Measurements from ENCODE around the gene UNC13B. TPM values are rescaled to one million over a fixed set of nuclear protein-coding genes. Genes with fewer than 3 reads are reported as not detected.
"Not testable (repeated sequence)": the region's sequence is repeated elsewhere in the genome, so short reads cannot be mapped to it uniquely, and the experiment has no call there.

UNC13B gene
- total RNA-seq, 1 donor from 2014 or later: 24.5 TPM

GRCh38 chr9:35136866-35137265, 24.9 kb upstream of the UNC13B start:
- DNase-seq (ENCODE audit: extremely low spot score, unreplicated experiment): peak; percentile 36
- H3K9me3 Mint-ChIP-seq (ENCODE audit: unreplicated experiment): peaks cover 6% of the 10 kb centered on the region
- no peak for TF ChIP-seq CTCF (IDR thresholded peaks at IDR 0.05)
- H3K4me1 Mint-ChIP-seq (ENCODE audit: unreplicated experiment): no peaks in the 10 kb centered on the region
- no peak overlapping the region for H3K27ac Mint-ChIP-seq (ENCODE audit: unreplicated experiment)
- peaks cover 18% of the 10 kb centered on the region for H3K27me3 Mint-ChIP-seq (ENCODE audit: unreplicated experiment)
- no peaks in the 10 kb centered on the region for H3K36me3 Mint-ChIP-seq (ENCODE audit: unreplicated experiment)
- no peak overlapping the region for H3K4me3 Mint-ChIP-seq (ENCODE audit: unreplicated experiment)

- Mint-ChIP-seq H3K36me3 (ENCODE audit: unreplicated experiment) (no peaks in the 10 kb centered on the region), H3K4me1 (ENCODE audit: unreplicated experiment) (no peaks in the 10 kb centered on the region), H3K4me3 (ENCODE audit: unreplicated experiment) (no peak overlapping the region), H3K9me3 (ENCODE audit: unreplicated experiment) (peaks cover 3% of the 10 kb centered on the region), H3K27me3 (ENCODE audit: unreplicated experiment) (peaks cover 9% of the 10 kb centered on the region), H3K27ac (ENCODE audit: unreplicated experiment) (no peak overlapping the region)
- no peak for DNase-seq (ENCODE audit: extremely low spot score, unreplicated experiment)
- no peak for TF ChIP-seq CTCF (IDR thresholded peaks at IDR 0.05)
Measured at GRCh38 chr9:35140093-35140492, 21.7 kb upstream of the UNC13B start.

GRCh38 chr9:35142037-35142436, 19.8 kb upstream of the UNC13B start:
- peak; percentile 32 for DNase-seq (ENCODE audit: extremely low spot score, unreplicated experiment)
- Mint-ChIP-seq H3K36me3 (ENCODE audit: unreplicated experiment) (no peaks in the 10 kb centered on the region), H3K4me1 (ENCODE audit: unreplicated experiment) (no peaks in the 10 kb centered on the region), H3K9me3 (ENCODE audit: unreplicated experiment) (peaks cover 6% of the 10 kb centered on the region), H3K27ac (ENCODE audit: unreplicated experiment) (no peak overlapping the region), H3K4me3 (ENCODE audit: unreplicated experiment) (no peak overlapping the region), H3K27me3 (ENCODE audit: unreplicated experiment) (peaks cover 6% of the 10 kb centered on the region)
- TF ChIP-seq CTCF (IDR thresholded peaks at IDR 0.05): no peak

- not testable (repeated sequence) for H3K36me3 Mint-ChIP-seq (ENCODE audit: unreplicated experiment); H3K4me1 Mint-ChIP-seq (ENCODE audit: unreplicated experiment); H3K4me3 Mint-ChIP-seq (ENCODE audit: unreplicated experiment); H3K27ac Mint-ChIP-seq (ENCODE audit: unreplicated experiment); H3K27me3 Mint-ChIP-seq (ENCODE audit: unreplicated experiment); DNase-seq (ENCODE audit: extremely low spot score, unreplicated experiment)
- H3K9me3 Mint-ChIP-seq (ENCODE audit: unreplicated experiment): peaks cover 33% of the 10 kb centered on the region
Measured at GRCh38 chr9:35147941-35148563, 13.8 kb upstream of the UNC13B start.

- Mint-ChIP-seq H3K4me3 (ENCODE audit: unreplicated experiment) (no peak overlapping the region), H3K4me1 (ENCODE audit: unreplicated experiment) (no peaks in the 10 kb centered on the region), H3K27ac (ENCODE audit: unreplicated experiment) (no peak overlapping the region), H3K27me3 (ENCODE audit: unreplicated experiment) (peaks cover 8% of the 10 kb centered on the region), H3K36me3 (ENCODE audit: unreplicated experiment) (no peaks in the 10 kb centered on the region), H3K9me3 (ENCODE audit: unreplicated experiment) (peaks cover 21% of the 10 kb centered on the region)
- TF ChIP-seq CTCF (IDR thresholded peaks at IDR 0.05): no peak
- DNase-seq (ENCODE audit: extremely low spot score, unreplicated experiment): no peak
Measured at GRCh38 chr9:35152926-35153325, 8.9 kb upstream of the UNC13B start.

- H3K4me3 Mint-ChIP-seq (ENCODE audit: unreplicated experiment): no peak overlapping the region
- no peak for DNase-seq (ENCODE audit: extremely low spot score, unreplicated experiment)
- peaks cover 5% of the 10 kb centered on the region for H3K27me3 Mint-ChIP-seq (ENCODE audit: unreplicated experiment)
- H3K27ac Mint-ChIP-seq (ENCODE audit: unreplicated experiment): no peak overlapping the region
- TF ChIP-seq CTCF (IDR thresholded peaks at IDR 0.05): no peak
- no peaks in the 10 kb centered on the region for H3K9me3 Mint-ChIP-seq (ENCODE audit: unreplicated experiment)
- H3K4me1 Mint-ChIP-seq (ENCODE audit: unreplicated experiment): peaks cover 4% of the 10 kb centered on the region
- no peaks in the 10 kb centered on the region for H3K36me3 Mint-ChIP-seq (ENCODE audit: unreplicated experiment)
Measured at GRCh38 chr9:35156781-35157180, 5.0 kb upstream of the UNC13B start.

- H3K4me3 Mint-ChIP-seq (ENCODE audit: unreplicated experiment); H3K9me3 Mint-ChIP-seq (ENCODE audit: unreplicated experiment); H3K36me3 Mint-ChIP-seq (ENCODE audit: unreplicated experiment); H3K27ac Mint-ChIP-seq (ENCODE audit: unreplicated experiment); DNase-seq (ENCODE audit: extremely low spot score, unreplicated experiment); H3K4me1 Mint-ChIP-seq (ENCODE audit: unreplicated experiment); H3K27me3 Mint-ChIP-seq (ENCODE audit: unreplicated experiment): not testable (repeated sequence)
Measured at GRCh38 chr9:35157836-35158235, 4.0 kb upstream of the UNC13B start.
